Neuronal stem cell (in vitro differentiated cells): ENCODE results near the gene STEAP1B.
"Not testable (repeated sequence)": the region's sequence is repeated elsewhere in the genome, so short reads cannot be mapped to it uniquely, and the experiment has no call there.

Experiments
- DNase-seq: peaks from one replicate; pipeline ENCODE4 v3.0.0-alpha.2; 2013; ENCODE audit warnings: low spot score
- H2AFZ ChIP-seq: one replicate; pipeline ENCODE4 v1.6.1; 2013; ENCODE audit warnings: mild to moderate bottlenecking, low read length, inconsistent platforms
- H2AK5ac ChIP-seq: 2 replicates; pipeline ENCODE4 v1.6.1; 2013; ENCODE audit warnings: low read depth, mild to moderate bottlenecking, inconsistent platforms, low read length, moderate library complexity, mixed read lengths
- H2BK120ac ChIP-seq: 2 replicates; pipeline ENCODE4 v1.6.1; 2013; ENCODE audit warnings: low read depth, mild to moderate bottlenecking, inconsistent platforms, low read length, moderate library complexity, mixed read lengths
- H2BK12ac ChIP-seq: one replicate; pipeline ENCODE4 v1.6.1; 2013; ENCODE audit warnings: low read length, inconsistent platforms
- H2BK15ac ChIP-seq: 2 replicates; pipeline ENCODE4 v1.6.1; 2013; ENCODE audit warnings: mild to moderate bottlenecking, low read length, inconsistent platforms, mixed read lengths
- H2BK5ac ChIP-seq: one replicate; pipeline ENCODE4 v1.6.1; 2013; ENCODE audit warnings: inconsistent platforms, mild to moderate bottlenecking, low read length, moderate library complexity
- H3K14ac ChIP-seq: one replicate; pipeline ENCODE4 v1.6.1; 2013; ENCODE audit warnings: low read length, inconsistent platforms
- H3K18ac ChIP-seq: 2 replicates; pipeline ENCODE4 v1.6.1; 2013; ENCODE audit warnings: low read length, inconsistent platforms
- H3K23ac ChIP-seq: 2 replicates; pipeline ENCODE4 v1.6.1; 2013; ENCODE audit warnings: low read depth, mild to moderate bottlenecking, mixed read lengths, low read length, inconsistent platforms; ENCODE audit not compliant: poor library complexity
- H3K27ac ChIP-seq: replicated peaks from 3 replicates; pipeline ENCODE4 v1.5.1; 2013; ENCODE audit warnings: low read length, inconsistent platforms
- H3K27me3 ChIP-seq, 3 experiments: 2 replicates each; pipeline ENCODE4 v1.6.1; 2013; ENCODE audit warnings: low read length in 3 of 3, mild to moderate bottlenecking in 2 of 3, inconsistent platforms in 1 of 3, low read depth in 1 of 3, mixed read lengths in 1 of 3, moderate library complexity in 1 of 3; ENCODE audit not compliant: control insufficient read depth in 3 of 3, insufficient read depth in 3 of 3
- H3K36me3 ChIP-seq, 2 donors: replicated peaks in 1 of 2; 2 replicates each; pipeline ENCODE4 v1.6.1; 2013; ENCODE audit warnings: low read length in 2 of 2; ENCODE audit not compliant: control insufficient read depth in 2 of 2, insufficient read depth in 2 of 2
- H3K4ac ChIP-seq: 2 replicates; pipeline ENCODE4 v1.6.1; 2013; ENCODE audit warnings: inconsistent platforms, mild to moderate bottlenecking, low read length, moderate library complexity
- H3K4me1 ChIP-seq, 2 donors: 1 replicate in 1 of 2; 2 replicates in 1 of 2; pipeline ENCODE4 v1.6.1; 2013; ENCODE audit warnings: low read length in 2 of 2, low read depth in 1 of 2; ENCODE audit not compliant: control insufficient read depth in 2 of 2, insufficient read depth in 1 of 2
- H3K4me2 ChIP-seq: one replicate; pipeline ENCODE4 v1.6.1; 2013; ENCODE audit warnings: mild to moderate bottlenecking, low read length, inconsistent platforms; ENCODE audit not compliant: insufficient read depth, poor library complexity, severe bottlenecking
- H3K4me3 ChIP-seq, 2 donors: 2 replicates each; pipeline ENCODE4 v1.5.1; 2013; ENCODE audit warnings: low read length in 2 of 2, mild to moderate bottlenecking in 2 of 2, inconsistent platforms in 1 of 2, moderate library complexity in 1 of 2
- H3K79me1 ChIP-seq: one replicate; pipeline ENCODE4 v1.6.1; 2013; ENCODE audit warnings: low read depth, mild to moderate bottlenecking, inconsistent platforms, low read length, moderate library complexity
- H3K9ac ChIP-seq: one replicate; pipeline ENCODE4 v1.6.1; 2013; ENCODE audit warnings: mild to moderate bottlenecking, low read depth, low read length, inconsistent platforms; ENCODE audit not compliant: poor library complexity
- H3K9me3 ChIP-seq, 2 donors: replicated peaks in 1 of 2; 2 replicates each; pipeline versions ENCODE3 to v1.6.1; 2013; ENCODE audit warnings: low read length in 2 of 2, mild to moderate bottlenecking in 2 of 2, inconsistent platforms in 1 of 2, low read depth in 1 of 2, mixed read lengths in 1 of 2, moderate library complexity in 1 of 2; ENCODE audit not compliant: control insufficient read depth in 2 of 2, insufficient read depth in 1 of 2
- H4K8ac ChIP-seq: one replicate; pipeline ENCODE4 v1.6.1; 2013; ENCODE audit warnings: low read depth, mild to moderate bottlenecking, inconsistent platforms, low read length, moderate library complexity
- H4K91ac ChIP-seq: one replicate; pipeline ENCODE4 v1.6.1; 2013; ENCODE audit warnings: low read length, low read depth, mild to moderate bottlenecking, inconsistent platforms; ENCODE audit not compliant: poor library complexity
- WGBS, 2 donors: extraction: QIAGEN DNeasy Blood & Tissue Kit; methylation state at CpG; one replicate each; pipeline ENCODE4 v1.1.7; 2013; ENCODE audit warnings: missing lambda C conversion rate in 2 of 2, mixed read lengths in 1 of 2; ENCODE audit not compliant: insufficient read length in 2 of 2, insufficient replicate concordance in 1 of 2; ENCODE audit errors: extremely low coverage in 2 of 2; 5-methylcytosine and 5-hydroxymethylcytosine counted together

Gene STEAP1B

DNA sequence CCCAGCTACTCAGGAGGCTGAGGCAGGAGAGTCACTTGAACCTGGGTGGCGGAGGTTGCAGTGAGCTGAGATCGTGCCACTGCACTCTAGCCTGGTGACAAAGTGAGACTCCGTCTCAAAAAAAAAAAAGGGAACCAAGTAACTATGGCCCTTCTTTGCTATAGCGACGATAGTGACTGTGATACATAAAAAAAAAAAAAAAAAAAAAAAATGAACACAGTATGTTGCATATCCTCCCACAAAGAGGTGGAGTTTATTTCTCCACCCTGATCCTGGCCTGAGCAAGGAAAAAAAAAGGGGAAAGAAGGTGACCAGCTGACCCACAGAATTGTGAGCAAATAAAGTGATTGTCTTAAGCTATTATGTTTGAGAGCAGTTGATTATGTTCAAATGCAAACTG is 42.3 kb upstream of the STEAP1B start:
- no peak overlapping the region for H3K23ac ChIP-seq
- no peaks in the 10 kb centered on the region for H3K79me1 ChIP-seq
- H3K36me3 ChIP-seq = no peaks in the 10 kb centered on the region
- no peak overlapping the region for H3K4me3 ChIP-seq
- H3K27ac ChIP-seq = no peak overlapping the region
- H3K18ac ChIP-seq = no peak overlapping the region
- no peak overlapping the region for H3K14ac ChIP-seq
- H3K4me2 ChIP-seq = no peak overlapping the region
- no peaks in the 10 kb centered on the region for H3K4me1 ChIP-seq
- peaks cover 0 to 2% of the 10 kb centered on the region in 2 donors for H3K9me3 ChIP-seq
- DNase-seq = no peak
- no peak overlapping the region for H2AFZ ChIP-seq
- H4K91ac ChIP-seq = no peak overlapping the region
- no peak overlapping the region for H2BK12ac ChIP-seq
- no peak overlapping the region for H3K4ac ChIP-seq
- H3K9ac ChIP-seq = no peak overlapping the region
- H2BK15ac ChIP-seq = no peak overlapping the region
- H2AK5ac ChIP-seq = no peak overlapping the region
- peaks cover 0 to 7% (median 0%) of the 10 kb centered on the region in 3 experiments for H3K27me3 ChIP-seq
- no peak overlapping the region for H2BK5ac ChIP-seq
- H4K8ac ChIP-seq = no peak overlapping the region
- WGBS, 2 donors = no CpG with 5 or more reads among the region's 5 CpGs
- no peak overlapping the region for H2BK120ac ChIP-seq

- Histone ChIP-seq H2AFZ (no peak overlapping the region), H3K27ac (no peak overlapping the region), H2AK5ac (no peak overlapping the region), H3K14ac (no peak overlapping the region), H2BK15ac (no peak overlapping the region), H2BK12ac (no peak overlapping the region), H4K91ac (no peak overlapping the region), H3K4me1 (no peaks in the 10 kb centered on the region), H3K18ac (no peak overlapping the region), H3K4ac (no peak overlapping the region), H2BK120ac (no peak overlapping the region), H3K4me3 (no peak overlapping the region), H3K9ac (no peak overlapping the region), H4K8ac (no peak overlapping the region), H3K27me3 (peaks cover 0 to 7% (median 0%) of the 10 kb centered on the region in 3 experiments), H3K4me2 (no peak overlapping the region), H2BK5ac (no peak overlapping the region), H3K79me1 (no peaks in the 10 kb centered on the region), H3K36me3 (no peaks in the 10 kb centered on the region), H3K9me3 (peaks cover 0 to 2% of the 10 kb centered on the region in 2 donors), H3K23ac (no peak overlapping the region)
- no peak for DNase-seq
- WGBS, 2 donors = no CpG with 5 or more reads among the region's 6 CpGs
These were observed 41.8 kb upstream of the STEAP1B start for GRCh38 chr7:22541789-22542188.

GRCh38 chr7:22528537-22528936 is 28.5 kb upstream of the STEAP1B start:
- H3K4me3 ChIP-seq, H4K91ac ChIP-seq, H3K14ac ChIP-seq, H3K27ac ChIP-seq, H3K27me3 ChIP-seq, H2AFZ ChIP-seq, H2BK120ac ChIP-seq, H3K4me1 ChIP-seq, DNase-seq, H3K4me2 ChIP-seq, H3K23ac ChIP-seq, H2BK15ac ChIP-seq, H2BK5ac ChIP-seq, H3K9ac ChIP-seq, H3K36me3 ChIP-seq, H2AK5ac ChIP-seq, H3K18ac ChIP-seq, H4K8ac ChIP-seq, H3K4ac ChIP-seq, H2BK12ac ChIP-seq, H3K79me1 ChIP-seq, H3K9me3 ChIP-seq: not testable (repeated sequence)
- no CpG with 5 or more reads among the region's 14 CpGs for WGBS, 2 donors

DNA sequence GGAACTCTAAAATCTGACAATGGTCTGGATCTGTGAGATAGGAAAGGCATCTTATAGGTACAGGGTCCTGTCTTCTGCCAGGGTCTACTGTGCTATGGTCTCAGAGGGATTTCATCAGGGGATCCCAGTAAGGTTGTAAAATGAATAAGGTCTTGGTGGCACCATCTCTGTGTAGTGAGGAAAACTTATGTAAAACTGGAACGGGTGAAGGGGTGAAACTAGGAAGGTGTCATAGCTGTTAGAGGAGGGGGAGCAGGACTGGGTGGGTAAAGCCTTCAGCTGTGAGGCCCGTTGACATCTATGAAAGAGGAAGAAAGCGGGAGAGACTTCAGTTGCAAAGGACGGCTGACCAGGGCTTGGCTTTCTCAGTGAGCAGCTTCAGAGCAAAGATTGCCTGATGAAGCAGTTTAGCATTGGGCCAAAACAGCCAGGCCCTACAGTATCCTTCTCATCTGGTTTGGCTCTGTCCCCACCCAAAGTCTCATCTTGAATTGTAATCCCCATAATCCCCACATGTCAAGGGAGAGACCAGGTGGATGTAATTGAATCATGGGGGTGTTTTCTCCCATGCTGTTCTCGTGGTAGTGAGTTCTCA is 24.5 kb upstream of the STEAP1B start:
- not testable (repeated sequence) for H3K4me2 ChIP-seq, H2BK120ac ChIP-seq, H4K8ac ChIP-seq, H3K18ac ChIP-seq, H3K79me1 ChIP-seq, H3K14ac ChIP-seq, H3K4ac ChIP-seq, H2BK5ac ChIP-seq, H3K4me1 ChIP-seq, H3K23ac ChIP-seq, H3K4me3 ChIP-seq, H4K91ac ChIP-seq, H3K9me3 ChIP-seq, H3K36me3 ChIP-seq, DNase-seq, H2AK5ac ChIP-seq, H3K27ac ChIP-seq, H2BK15ac ChIP-seq, H2BK12ac ChIP-seq, H3K27me3 ChIP-seq, H2AFZ ChIP-seq, H3K9ac ChIP-seq
- WGBS, 2 donors = no CpG with 5 or more reads among the region's 5 CpGs
